ENCODE measurements around the gene DSCAM.

GRCh38 chr21:40610345-40610744 lies 236.6 kb downstream of the DSCAM start:
- TF ChIP-seq TAF1 (IDR thresholded peaks at IDR 0.05; ENCODE audit: low read depth) (no peak), YY1 (IDR thresholded peaks at IDR 0.05; ENCODE audit: low read depth) (no peak), EP300 (IDR thresholded peaks at IDR 0.05; ENCODE audit: borderline replicate concordance) (no peak), REST (IDR thresholded peaks at IDR 0.05; ENCODE audit: low read depth) (no peak)

All from Ishikawa (cell line).